ENCODE results near the gene DCAF4L1. TPM values are rescaled to one million over a fixed set of nuclear protein-coding genes. Genes with fewer than 3 reads are reported as not detected.

DCAF4L1 gene
- total RNA-seq, 4 donors from 2014 or later = 0.30 to 0.35 TPM; not detected in 2

DNA sequence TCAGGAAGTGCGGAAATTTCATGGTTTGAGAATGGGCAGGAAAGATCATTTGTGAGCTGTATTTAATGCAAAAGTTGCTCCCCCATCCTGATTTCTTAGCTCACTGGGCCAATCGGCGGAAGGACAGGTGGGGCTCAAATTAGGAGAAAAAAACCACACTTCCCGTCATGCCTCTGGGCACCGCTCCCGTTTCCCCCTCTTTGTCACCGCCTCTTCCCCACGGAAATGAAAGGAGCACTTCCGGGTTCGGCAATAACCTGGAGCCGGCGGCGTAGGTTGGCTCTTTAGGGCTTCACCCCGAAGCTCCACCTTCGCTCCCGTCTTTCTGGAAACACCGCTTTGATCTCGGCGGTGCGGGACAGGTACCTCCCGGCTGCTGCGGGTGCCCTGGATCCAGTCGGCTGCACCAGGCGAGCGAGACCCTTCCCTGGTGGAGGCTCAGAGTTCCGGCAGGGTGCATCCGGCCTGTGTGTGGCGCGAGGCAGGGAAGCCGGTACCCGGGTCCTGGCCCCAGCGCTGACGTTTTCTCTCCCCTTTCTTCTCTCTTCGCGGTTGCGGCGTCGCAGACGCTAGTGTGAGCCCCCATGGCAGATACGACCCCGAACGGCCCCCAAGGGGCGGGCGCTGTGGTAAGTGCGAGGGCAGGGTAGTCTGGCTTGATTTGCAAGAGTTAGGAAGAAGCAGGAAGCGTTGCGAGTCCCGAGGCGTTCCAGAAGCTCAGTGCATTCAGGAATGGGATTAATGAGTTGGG lies 46.5 kb upstream of the DCAF4L1 start, which contains the start of gene TMEM33:
TMEM33 (plus strand) TSS at position 529 of the 751 bp plus-strand sequence; CDS start at position 585, 56 bp downstream.
- H3K4me3 ChIP-seq = peak within 1 kb of the TSS; percentile 66 to 88
- TF ChIP-seq CTCF (IDR thresholded peaks at IDR 0.05) = peak in 1 of 4 experiments; percentile 19
- peak in 1 of 2 donors; percentile 61 for TF ChIP-seq POLR2A (IDR thresholded peaks at IDR 0.05)
- peak within 1 kb of the TSS; percentile 24 to 76 for H3K27ac ChIP-seq
- no peaks in the 10 kb centered on the region for H3K27me3 ChIP-seq
- peak; percentile 84 to 86 for DNase-seq
- no peaks in the 10 kb centered on the region for H3K36me3 ChIP-seq
- intact Hi-C loops (cut with DNase I; ENCODE audit: low total_unique reads) = loop anchor here (10.0 kb wide), 1 partner anchor 50 kb away; the partner anchor contains the start of gene DCAF4L1
- no peaks in the 10 kb centered on the region for H3K9me3 ChIP-seq
- peaks cover 0 to 12% of the 10 kb centered on the region in 2 donors for H3K4me1 ChIP-seq

DNA sequence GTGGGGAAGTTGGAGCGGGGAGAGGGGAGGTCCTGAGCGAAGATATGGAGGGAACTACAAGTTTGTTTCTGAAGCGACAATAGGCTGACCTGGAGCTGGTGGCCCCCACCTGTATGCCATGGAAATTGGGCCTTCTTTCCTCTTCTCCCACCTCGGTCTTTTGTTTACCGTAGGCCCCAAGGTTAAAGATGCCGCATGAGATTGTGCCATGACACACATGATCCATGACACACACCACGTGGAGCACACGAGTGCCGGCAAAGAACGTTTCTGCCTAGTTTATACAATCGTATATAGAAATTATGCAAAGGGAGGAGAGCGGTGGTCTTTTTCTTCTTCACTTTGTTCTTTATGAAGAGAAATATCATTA lies 45.9 kb upstream of the DCAF4L1 start:
- no peak for DNase-seq
- TF ChIP-seq CTCF (IDR thresholded peaks at IDR 0.05) (no peak), POLR2A (IDR thresholded peaks at IDR 0.05) (no peak)
- Histone ChIP-seq H3K27me3 (no peaks in the 10 kb centered on the region), H3K27ac (peak overlapping the region; percentile 24 to 76), H3K9me3 (no peaks in the 10 kb centered on the region), H3K4me1 (peaks cover 0 to 12% of the 10 kb centered on the region in 2 donors), H3K36me3 (no peaks in the 10 kb centered on the region), H3K4me3 (peak overlapping the region; percentile 66 to 88)
- intact Hi-C loops (cut with DNase I; ENCODE audit: low total_unique reads) = loop anchor here (10.0 kb wide), 1 partner anchor 49 kb away; the partner anchor contains the start of gene DCAF4L1

DNA sequence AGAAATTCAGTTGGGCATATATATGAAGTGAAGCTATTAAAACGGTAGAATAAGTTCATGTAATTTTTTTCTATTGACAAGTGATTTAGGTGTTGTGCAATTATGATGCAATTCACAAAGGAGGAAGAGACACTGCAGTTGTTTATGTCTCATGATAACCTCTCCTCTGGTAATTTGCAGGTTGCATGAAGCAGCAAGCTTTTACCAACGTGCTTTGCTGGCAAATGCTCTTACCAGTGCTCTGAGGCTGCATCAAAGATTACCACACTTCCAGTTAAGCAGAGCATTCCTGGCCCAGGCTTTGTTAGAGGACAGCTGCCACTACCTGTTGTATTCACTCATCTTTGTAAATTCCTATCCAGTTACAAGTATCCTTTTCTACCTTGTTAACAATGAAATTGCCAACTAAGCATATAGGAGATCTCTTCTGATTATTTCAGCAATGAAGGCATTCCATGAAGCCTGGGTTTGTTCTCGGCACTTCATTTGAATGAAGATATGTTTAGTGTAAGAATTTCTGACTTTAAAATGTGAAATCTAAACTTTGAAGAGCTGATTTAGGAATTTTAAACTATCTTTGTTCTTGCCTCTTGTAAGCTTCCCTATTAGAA lies 42.4 kb upstream of the DCAF4L1 start:
- DNase-seq = no peak
- no peaks in the 10 kb centered on the region for H3K36me3 ChIP-seq
- H3K4me3 ChIP-seq = no peak overlapping the region
- H3K9me3 ChIP-seq = no peaks in the 10 kb centered on the region
- no peaks in the 10 kb centered on the region for H3K27me3 ChIP-seq
- no peak for TF ChIP-seq POLR2A (IDR thresholded peaks at IDR 0.05)
- no peak for TF ChIP-seq CTCF (IDR thresholded peaks at IDR 0.05)
- intact Hi-C loops (cut with DNase I; ENCODE audit: low total_unique reads) = loop anchor here (10.0 kb wide), 1 partner anchor 46 kb away; the partner anchor contains the start of gene DCAF4L1
- H3K27ac ChIP-seq = no peak overlapping the region
- peaks cover 0 to 12% of the 10 kb centered on the region in 2 donors for H3K4me1 ChIP-seq

DNA sequence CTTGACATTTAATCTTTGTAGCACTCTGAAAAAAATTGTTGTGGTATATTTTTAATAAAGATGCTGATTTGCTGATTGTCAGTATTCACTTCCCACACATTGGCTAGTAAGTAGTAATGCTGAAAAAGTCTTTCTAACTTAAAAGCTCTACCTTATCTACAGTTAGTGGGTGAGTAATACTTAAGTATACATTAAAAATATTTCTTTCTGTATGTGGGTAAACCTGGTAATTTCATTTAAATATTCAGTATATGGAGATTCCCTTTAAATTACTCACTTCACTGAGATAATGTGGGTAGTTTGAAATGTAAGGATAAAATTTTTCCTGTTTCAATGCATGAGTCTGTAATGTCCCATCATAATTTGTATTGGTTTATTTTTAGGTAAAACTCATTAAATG lies 40.7 kb upstream of the DCAF4L1 start:
- Histone ChIP-seq H3K9me3 (no peaks in the 10 kb centered on the region), H3K4me1 (peaks cover 0 to 12% of the 10 kb centered on the region in 2 donors), H3K36me3 (no peaks in the 10 kb centered on the region), H3K27me3 (no peaks in the 10 kb centered on the region), H3K27ac (no peak overlapping the region), H3K4me3 (no peak overlapping the region)
- intact Hi-C loops (cut with DNase I; ENCODE audit: low total_unique reads) = no loop called here
- no peak for TF ChIP-seq CTCF (IDR thresholded peaks at IDR 0.05)
- no peak for TF ChIP-seq POLR2A (IDR thresholded peaks at IDR 0.05)
- no peak for DNase-seq

GRCh38 chr4:41943506-41943905 lies 38.0 kb upstream of the DCAF4L1 start:
- H3K4me3 ChIP-seq = no peak overlapping the region
- TF ChIP-seq POLR2A (IDR thresholded peaks at IDR 0.05) = no peak
- TF ChIP-seq CTCF (IDR thresholded peaks at IDR 0.05) = no peak
- no peaks in the 10 kb centered on the region for H3K27me3 ChIP-seq
- intact Hi-C loops (cut with DNase I; ENCODE audit: low total_unique reads) = no loop called here
- H3K9me3 ChIP-seq = no peaks in the 10 kb centered on the region
- no peak for DNase-seq
- H3K27ac ChIP-seq = no peak overlapping the region
- H3K36me3 ChIP-seq = no peaks in the 10 kb centered on the region
- no peaks in the 10 kb centered on the region for H3K4me1 ChIP-seq
